GM21619 (cell line): Measurements from ENCODE around the gene KIAA0930.

Experiments used
- ATAC-seq: cut with Tn5 transposase; IDR thresholded peaks from one replicate; pipeline ENCODE4 v1.9.1; 2021; ENCODE audit not compliant: unreplicated experiment

KIAA0930 gene

DNA sequence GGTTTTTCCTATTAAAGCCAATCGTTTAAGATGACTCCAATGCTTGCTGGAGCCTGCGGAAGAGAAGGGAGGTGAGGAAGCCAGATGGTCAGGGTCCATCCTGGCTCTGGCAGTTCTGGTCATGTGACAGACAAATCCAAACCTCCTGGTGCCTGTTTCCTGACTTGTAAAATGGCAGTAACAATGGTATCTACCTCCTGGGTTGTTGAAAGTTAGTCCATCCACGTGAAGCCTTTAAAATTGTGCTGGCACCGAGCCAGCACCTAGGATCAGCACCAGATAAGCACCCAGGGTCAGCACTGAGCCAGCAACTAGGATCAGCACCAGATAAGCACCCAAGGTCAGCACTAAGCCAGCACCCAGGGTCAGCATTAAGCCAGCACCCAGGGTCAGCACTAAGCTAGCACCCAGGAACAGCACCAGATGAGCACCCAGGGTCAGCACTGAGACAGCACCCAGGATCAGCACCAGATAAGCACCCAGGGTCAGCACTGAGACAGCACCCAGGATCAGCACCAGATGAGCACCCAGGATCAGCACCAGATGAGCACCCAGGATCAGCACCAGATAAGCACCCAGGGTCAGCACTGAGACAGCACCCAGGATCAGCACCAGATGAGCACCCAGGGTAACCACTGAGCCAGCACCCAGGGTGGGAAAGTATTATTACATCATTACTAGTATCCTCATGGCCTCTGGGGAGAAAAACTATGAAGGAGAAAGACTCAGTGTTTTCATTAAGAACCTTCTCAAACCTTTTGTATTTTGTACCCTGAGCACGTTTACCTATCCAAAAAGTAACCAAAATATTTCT is 17.2 kb downstream of the KIAA0930 start:
- ATAC-seq: no peak

DNA sequence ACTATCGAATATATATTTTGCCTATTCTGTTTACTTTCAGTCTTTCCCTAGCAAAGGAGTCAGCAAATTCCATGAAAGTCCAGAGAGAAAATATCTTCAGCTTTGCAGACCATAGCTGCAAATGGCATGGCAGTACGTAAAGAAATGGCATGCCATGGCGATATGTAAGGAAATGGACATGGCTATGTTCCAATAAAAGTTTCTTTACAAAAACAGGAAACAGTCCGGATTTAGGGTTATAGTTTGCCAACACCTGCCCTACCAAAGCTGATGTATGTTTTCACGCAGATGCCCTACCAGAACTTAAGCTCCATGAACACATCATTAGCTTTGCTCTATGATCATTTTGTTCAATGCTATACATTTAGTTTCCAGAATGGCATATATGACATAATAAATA is 19.5 kb downstream of the KIAA0930 start:
- no peak for ATAC-seq

DNA sequence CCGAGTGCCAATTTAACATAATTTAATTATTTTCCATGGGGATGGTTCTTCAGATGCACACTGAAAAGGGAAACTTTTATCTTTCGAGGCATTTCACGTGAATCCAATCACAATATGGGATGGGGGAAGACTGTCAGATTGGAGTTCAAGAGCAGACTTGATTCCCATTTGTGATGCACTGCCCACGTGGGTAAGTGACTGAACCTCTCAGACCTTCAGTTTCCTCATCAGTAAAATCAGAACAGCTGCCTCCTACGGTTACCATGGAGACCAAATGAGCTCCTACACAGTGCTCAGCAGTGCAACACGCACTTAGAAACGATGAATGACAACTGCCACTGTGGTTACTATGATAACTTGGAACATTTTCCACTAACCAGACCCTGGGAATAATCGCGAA is 21.7 kb downstream of the KIAA0930 start:
- ATAC-seq: no peak

DNA sequence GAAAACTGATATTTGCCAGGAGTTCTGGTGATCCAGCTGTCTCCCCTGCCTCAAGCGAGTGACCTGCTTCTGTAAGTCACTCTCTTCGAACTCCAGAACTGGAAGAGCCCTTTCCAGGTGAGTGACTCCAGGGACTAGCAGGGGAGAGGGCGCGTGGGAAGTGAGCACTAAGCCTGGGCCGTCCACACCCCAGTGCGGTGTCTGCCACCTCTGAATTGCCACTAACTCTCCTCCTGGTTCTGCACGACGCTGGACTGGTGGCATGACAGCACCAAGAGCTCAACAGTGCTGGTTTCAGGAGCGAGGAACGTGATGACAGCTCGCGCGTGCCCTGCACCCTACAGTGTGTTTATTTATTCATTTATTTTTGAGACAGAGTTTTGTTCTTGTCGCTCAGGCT is 22.9 kb downstream of the KIAA0930 start:
- ATAC-seq: no peak

DNA sequence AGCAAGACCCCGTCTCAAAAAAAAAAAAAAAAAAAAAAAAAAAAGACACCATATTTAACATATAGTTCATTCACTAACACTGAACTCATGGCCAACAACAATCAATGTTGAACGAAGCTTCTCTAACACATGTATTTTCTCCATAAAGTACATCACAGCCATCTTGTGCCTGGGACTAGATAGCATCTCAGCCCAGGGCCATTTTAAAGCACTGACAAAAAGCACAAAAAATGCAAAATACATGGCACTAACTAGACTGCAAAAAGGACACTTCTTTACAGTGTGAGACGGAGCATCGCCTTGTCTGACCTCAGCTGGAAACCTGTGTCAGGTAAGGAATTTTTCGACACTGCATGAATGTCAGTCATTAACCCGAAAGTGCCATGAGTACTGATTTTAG is 23.3 kb downstream of the KIAA0930 start:
- ATAC-seq: no peak

DNA sequence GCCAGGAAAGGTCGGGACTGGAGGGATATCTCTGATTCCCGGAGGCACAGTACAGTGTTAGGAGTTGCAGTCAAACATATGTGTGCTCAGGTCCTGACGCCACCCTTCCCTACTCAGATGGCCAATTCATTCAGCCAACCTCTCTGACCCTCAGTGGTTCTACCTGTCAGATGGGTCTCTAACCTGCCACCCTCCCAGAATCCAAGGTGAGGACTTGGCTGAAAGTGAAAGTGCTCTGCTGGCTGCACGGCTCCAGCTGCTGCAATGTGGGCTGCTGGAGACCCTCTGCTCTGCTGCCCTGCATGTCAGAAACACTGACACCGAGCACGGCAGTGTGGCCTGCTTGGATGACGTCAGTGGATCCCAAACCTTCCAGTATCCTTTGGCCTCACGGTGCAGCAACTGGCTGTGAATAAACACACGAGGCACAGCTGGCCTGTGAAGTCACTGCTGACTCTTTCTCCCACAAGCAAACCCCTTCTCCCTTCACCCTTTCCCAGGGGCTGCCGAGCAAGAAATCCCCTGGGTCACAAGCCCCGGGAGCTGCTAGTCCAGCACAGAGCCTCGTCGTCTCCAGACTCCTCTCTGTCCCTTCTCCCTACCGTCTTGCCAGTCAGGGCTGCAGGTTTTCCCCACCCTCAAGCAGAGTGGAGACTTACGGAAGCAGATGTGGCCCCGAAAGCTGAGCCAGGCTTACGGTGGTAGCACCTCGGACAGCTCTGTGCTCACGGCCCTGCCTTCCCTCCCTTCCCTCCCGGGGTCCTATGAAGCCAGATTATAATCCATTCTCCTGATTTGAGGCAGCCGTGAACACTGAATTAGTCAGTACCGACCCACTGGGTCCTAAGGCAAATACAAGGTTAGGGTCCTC is 24.3 kb downstream of the KIAA0930 start:
- no peak for ATAC-seq

DNA sequence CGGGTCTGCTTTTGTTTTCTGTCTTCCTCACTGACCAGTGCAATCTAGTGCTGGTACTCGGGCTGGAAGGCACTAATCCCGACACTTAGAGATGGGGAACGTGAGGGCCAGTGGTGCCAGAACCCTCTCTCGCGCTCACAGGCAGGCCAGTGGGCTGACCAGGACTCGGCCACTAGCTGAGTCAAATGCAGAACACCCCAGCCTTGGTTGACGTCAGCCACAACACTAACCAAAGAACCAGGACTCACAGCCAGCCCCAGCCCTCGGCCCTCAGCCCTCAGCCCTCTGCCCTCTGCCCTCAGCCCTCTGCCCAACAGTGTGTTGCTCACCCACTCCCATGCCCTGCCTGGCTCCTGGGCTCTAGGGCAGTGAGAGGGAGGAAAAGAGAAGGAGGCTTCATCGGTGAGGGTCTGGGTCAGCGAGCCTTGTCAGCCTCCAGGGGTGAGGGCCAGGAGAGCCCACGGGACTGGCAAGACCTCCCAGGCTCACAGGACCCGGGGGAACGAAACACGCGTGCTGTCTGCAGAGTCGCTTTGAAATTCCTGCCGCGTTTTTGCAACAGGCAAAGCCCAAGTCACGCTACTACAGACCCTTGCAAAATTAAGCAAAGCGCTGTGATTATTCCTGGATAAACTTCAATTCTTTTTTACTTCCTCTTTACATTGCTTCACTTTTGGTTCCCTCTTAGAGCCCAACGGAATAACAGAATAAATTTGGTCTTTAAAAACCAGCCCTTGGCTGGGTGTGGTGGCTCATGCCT is 27.5 kb downstream of the KIAA0930 start:
- ATAC-seq: no peak

DNA sequence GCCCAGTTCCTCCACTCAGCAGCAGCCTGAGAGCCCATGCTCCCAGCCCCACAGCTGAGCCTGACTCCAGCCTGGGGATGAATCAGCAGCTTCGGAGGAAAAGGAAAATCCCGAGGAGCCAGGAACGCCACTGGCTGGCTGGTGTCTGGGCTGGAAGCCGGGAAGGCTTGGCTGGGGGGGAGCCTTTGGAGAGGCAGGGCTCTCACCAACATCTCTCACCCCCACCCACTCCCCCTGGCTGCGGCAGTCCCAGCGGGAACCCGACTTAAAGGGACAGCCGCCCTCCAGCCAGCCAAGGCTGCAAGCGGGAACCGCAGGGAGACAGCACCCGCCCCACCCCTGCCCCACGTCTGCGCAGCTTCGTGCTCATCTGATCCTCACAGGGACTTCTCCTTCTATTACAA is 28.4 kb downstream of the KIAA0930 start:
- no peak for ATAC-seq

DNA sequence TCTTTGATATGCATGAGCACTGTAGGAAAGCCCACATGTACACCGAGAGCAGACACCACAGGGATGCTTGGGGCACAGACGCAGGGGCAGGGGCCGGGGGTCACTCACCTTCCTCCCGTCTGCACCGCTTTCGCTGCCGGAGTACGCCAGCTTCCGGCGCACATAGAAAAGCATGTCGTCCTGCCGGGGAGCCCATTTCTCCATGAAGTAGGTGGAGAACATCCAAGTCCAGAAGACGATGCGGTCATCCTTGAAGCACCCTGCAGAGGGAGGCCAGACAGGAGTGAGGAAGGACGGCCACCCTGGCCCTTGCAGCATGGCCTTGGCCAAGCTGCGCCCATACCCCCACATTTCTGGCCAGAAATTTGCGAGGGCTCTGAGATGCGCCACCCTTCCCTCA is 28.8 kb downstream of the KIAA0930 start:
- no peak for ATAC-seq

DNA sequence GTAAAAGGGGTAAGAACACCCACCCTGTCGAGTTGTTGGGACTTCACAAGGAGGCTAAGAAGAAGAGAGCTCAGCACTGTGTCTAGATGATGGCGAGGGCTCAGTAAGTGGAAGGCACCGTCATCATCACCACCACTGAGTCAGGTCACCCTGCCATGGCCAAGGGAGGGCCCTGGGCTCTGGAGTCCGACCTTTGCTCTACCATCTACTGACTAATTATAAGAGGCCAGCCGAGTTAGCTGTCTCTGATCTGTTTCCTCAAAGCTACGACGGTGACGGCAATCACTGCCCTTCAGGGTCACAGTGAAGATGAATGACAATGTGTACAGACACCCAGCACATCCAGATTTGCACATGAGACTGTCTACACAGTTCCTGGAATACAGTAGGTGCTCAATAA is 29.3 kb downstream of the KIAA0930 start:
- ATAC-seq: no peak

DNA sequence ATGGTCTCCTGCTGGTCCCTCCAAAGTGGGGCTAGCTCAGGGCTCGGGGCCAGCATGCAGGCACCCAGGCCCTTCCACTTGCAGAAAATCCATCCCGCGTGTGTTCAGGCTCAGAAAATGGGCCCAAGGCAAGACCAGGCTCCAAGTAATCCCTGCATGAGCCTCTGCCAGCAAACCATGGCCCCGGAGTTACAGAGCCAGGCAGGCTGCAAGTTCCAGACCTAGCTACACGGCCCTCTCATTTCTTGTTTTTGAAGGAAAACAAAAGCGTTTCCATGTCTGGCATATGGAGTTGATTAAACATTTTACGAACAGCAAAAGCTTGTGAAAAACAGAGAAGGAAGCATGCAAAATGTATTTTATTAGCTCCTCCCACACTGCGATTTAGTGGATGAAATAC is 29.7 kb downstream of the KIAA0930 start:
- ATAC-seq: no peak

DNA sequence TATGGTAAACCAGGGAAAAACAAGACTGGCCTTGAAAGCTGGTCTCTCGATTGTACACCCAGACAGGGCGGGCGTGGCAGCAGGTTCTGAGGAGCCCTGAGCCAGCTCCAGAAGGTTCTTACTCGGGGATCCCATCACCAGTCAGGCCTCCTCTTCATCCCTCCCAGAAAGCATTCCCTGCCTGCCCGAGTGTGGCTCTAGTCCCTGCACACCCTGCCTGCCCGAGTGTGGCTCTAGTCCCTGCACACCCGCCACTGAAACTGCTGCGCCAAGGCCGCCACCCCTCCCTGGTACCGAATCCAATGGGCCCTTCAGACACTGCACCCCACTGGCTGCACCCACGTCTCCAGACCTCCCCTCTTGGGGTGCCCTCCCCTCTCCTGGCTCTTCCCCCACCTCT is 30.1 kb downstream of the KIAA0930 start:
- no peak for ATAC-seq

DNA sequence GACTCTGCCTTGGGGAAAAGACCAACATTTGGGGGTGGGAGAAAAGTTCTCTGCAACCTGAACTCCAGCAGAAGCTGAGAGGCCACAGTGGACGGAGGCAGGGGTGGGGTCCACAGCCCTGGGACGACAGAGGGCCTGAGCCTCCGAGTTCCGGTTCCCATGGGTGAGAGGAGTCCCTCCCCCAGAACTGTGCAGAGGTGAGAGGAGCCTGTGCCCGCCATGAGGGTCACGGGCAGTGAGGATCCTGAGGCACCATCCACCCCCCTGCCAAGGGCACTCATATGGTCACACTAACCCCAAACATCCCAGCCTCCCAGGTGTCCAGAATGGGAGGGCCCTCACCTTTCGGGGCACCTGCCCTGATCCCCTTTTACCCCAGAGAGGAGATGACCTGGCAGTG is 30.5 kb downstream of the KIAA0930 start:
- no peak for ATAC-seq

DNA sequence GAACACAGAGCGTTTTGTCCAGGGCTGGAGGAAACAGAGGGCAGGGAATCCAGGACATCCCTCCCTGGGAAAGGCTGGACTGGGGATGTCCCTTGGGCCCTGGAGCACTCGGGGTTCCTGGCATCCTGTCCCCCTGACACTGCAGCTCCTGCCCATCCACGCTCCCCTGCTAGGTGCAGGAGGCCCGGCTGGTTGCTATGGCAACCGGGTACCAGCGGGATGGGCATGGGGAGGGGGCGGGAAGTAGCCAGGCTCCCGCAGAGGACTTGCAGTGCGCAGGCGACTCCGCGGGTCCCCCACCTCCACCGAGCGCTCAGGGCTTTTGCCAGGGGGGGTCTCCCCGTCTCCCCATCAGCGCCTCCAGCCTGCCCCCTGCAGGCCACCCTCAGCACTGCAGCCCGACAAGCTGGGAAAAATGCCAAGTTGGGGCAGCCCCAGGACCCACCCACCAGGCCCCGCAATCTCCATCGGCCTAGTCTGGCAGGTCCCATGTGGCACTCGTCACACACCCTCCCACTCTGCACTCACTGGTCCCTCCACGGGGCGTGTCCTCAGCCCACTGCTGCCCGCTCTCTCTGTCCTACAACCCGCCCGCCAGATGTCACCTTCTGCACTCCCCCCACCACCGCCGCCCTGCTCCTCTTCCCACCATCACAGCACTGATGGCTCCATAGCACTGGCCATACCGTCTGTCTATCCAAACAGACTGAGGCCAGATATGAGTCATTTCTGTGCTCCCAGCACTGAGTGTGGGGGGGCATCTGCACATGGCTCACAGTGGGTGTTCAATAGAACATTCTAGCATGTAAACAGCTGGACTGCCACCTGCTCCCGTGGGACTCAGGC is 31.5 kb downstream of the KIAA0930 start:
- ATAC-seq: no peak

DNA sequence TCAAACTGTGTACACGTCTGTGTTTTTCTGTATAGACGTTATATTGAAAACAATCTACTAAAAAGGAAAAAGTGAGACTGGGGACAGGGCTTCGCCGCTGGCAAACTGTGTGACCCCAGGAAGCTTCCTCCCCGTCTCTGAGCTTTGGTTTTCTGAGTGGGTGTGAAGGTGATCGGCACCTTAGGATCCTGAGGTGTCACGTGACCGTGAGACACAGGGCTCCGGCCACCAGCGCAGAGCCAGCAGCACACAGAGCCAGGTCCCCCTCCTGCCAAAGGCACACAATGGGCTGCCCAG is 32.0 kb downstream of the KIAA0930 start:
- no peak for ATAC-seq

DNA sequence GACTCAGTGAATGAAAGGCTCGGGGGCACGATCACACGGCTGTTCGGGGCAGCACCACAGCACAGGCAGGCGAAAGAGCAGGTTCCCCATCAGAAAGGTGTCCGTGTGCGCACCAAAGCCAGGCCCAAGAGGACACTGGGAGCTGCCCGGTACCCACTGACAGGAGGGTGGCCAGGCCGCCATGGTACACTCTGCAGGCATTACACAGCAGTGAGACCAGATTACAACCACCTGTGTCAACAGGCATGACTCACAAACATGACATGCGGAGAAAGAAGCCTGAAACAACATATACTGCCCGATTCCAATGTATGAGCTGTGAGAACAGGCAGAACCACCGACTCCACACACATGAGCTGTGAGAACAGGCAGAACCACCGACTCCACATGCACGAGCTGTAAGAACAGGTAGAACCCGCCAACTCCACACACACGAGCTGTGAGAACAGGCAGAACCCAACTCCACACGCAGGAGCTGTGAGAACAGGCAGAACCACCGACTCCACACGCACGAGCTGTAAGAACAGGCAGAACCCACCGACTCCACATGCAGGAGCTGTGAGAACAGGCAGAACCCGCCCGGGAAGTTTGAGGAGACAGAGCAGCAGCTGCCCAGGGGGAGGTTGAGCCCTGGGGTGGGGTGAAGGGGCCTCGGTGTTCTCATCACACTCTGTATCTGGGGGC is 32.6 kb downstream of the KIAA0930 start:
- ATAC-seq: no peak

DNA sequence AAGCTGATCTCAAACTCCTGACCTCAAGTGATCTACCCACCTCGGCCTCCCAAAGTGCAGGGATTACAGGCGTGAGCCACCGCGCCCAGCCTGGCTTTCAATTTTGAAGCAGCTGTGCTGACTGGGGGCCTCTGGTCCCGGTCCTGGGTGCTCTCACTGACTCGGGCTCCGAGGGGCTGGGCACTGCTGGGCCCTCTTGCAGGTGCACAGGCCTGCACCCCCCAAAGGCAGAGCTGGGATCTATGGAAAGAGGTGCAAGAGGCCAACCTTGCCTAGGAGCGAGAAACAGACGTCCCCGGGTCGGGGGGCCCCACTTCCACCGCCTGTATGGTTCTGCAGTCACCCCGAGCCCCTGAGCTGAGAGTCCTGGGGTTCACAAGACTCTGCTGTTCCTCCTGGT is 33.2 kb downstream of the KIAA0930 start:
- ATAC-seq: no peak

DNA sequence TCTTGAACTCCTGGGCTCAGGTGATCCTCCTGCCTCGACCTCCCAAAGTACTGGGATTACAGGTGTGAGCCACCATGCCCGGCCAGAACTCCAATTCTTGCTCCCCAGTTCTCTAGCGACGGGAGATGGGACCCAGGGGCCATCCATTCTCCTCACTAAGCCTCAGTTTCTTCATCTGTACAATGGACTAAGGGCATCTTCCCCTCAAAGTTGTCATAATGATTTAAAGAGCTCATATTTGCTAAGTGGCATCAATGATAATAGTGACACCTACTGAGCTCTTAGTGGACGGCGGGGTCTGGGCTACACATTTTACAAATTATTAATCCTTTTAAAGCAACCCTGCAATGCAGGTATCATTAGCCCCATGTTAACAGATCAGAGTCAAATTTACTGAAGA is 34.5 kb downstream of the KIAA0930 start:
- ATAC-seq: no peak

DNA sequence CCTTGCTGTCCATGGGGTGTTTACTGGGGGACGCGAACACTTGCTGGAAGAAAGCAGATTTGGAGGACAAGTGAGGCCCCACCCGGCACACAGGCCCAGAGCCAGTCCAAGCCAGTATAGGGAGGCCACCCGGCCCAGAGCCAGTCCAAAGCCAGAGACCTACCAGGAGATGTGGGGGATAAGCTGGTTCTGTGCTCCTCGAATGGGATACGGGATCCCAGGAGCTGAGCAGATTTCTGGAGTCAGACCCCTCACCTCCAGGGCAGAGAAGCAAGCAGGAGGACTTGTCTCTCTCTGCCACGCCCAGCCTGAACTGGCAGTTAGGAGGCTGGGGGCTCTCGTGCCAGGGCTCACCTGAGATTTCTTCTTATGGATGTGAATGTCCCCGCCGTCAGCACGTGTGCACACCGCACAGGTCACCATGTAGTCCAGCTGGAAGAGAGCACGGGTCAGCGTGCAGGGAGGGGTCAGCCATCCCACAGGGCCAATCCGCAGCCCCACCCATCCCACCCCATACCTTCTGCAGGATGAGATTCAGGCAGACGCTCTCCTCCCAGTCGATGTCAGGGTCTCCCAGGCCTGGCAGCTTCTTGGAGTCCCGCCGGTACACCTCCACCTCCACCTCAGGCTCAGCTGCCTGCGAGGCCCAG is 35.3 kb downstream of the KIAA0930 start:
- ATAC-seq: no peak

DNA sequence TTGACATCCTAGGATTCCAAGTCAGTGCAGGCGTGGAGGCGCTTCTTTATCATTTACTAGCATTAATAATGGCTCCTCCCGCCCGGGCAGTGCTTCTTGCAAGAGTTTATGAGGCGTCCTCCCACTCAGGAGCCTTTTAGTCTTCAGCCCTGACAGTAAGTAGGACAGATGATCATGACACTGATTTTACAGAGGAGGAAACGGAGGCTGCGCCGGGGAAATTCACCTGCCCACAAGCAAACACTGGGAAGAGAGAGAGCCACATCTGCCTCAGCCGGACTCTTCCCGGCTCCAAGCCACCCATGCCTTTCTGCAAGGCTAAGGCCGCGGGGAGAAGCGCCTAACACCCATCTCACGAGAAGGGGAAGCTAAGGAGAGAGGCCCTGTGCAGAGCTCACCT is 35.9 kb downstream of the KIAA0930 start:
- ATAC-seq: no peak
